Measurements from ENCODE around the gene A2M. TPM values are rescaled to one million over a fixed set of nuclear protein-coding genes. Genes with fewer than 3 reads are reported as not detected.
A peak's percentile ranks its signal among the peaks of the same experiment; 100 is the strongest.

Gene A2M
- total and polyA plus RNA-seq, 2 donors (not counting 1 experiment from before 2014, with no cell fraction given) = 0.04 TPM; not detected in 1

GRCh38 chr12:9086087-9086486 is 29.6 kb downstream of the A2M start:
- no peaks in the 10 kb centered on the region for H3K79me2 ChIP-seq (ENCODE audit: control insufficient read depth, insufficient read depth, low read length)
- Mint-ChIP-seq H3K4me1 (no peaks in the 10 kb centered on the region), H3K9me3 (ENCODE audit: insufficient read depth) (peaks cover 13% of the 10 kb centered on the region), H3K27ac (no peak overlapping the region), H3K27me3 (no peaks in the 10 kb centered on the region), H3K4me3 (no peak overlapping the region)
- WGBS (ENCODE audit: insufficient coverage) = 67% methylated on average over 1 of the region's 1 CpG
- intact Hi-C loops (cut with micrococcal nuclease) = no loop called here
- CTCF ChIA-PET = no interaction called here
- H3K4me2 ChIP-seq (replicated peaks; ENCODE audit: low read depth, low read length, poor library complexity, severe bottlenecking) = no peak overlapping the region
- ATAC-seq (ENCODE audit: low read depth) (no peak), DNase-seq (no peak)
- peaks cover 8 to 15% (median 9%) of the 10 kb centered on the region in 3 donors for H3K9me3 ChIP-seq (ENCODE audit: control extremely low read depth in 1 of 3, control insufficient read depth in 2 of 3, insufficient read depth in 1 of 3, low read length in 2 of 3)
- H3K27ac ChIP-seq (ENCODE audit: low read length in 2 of 2) = no peak overlapping the region
- no peak for TF ChIP-seq EZH2 (IDR thresholded peaks at IDR 0.05; ENCODE audit: borderline replicate concordance, insufficient read depth, low read depth, low read length, poor library complexity, severe bottlenecking)
- no peak for TF ChIP-seq CTCF (IDR thresholded peaks at IDR 0.05)
- no peaks in the 10 kb centered on the region for H4K20me1 ChIP-seq (ENCODE audit: control insufficient read depth, insufficient read depth, low read length, poor library complexity, severe bottlenecking)
- peaks cover 0 to 6% of the 10 kb centered on the region in 2 donors for H3K4me1 ChIP-seq (ENCODE audit: control insufficient read depth in 2 of 2, insufficient read depth in 2 of 2, low read length in 2 of 2)
- no peak overlapping the region for H3K9ac ChIP-seq (ENCODE audit: low read length)
- no peaks in the 10 kb centered on the region for H3K36me3 ChIP-seq (replicated peaks in 1 of 2; ENCODE audit: control extremely low read depth in 1 of 2, control insufficient read depth in 1 of 2, extremely low read depth in 1 of 2, insufficient read depth in 2 of 2, low read length in 1 of 2)
- POLR2A ChIA-PET = no interaction called here
- no peak overlapping the region for H2AFZ ChIP-seq (ENCODE audit: insufficient read depth, low read depth, low read length, poor library complexity, severe bottlenecking)
- H3K4me3 ChIP-seq (ENCODE audit: control extremely low read depth in 1 of 5, extremely low read depth in 1 of 5, insufficient read depth in 1 of 5, low read depth in 2 of 5, low read length in 4 of 5) = no peak overlapping the region
- H3K27me3 ChIP-seq (replicated peaks in 1 of 4; ENCODE audit: control extremely low read depth in 1 of 4, control insufficient read depth in 3 of 4, insufficient read depth in 4 of 4, low read length in 3 of 4) = peaks cover 0 to 5% (median 2%) of the 10 kb centered on the region in 4 experiments

GRCh38 chr12:9084417-9084816 is 31.3 kb downstream of the A2M start:
- intact Hi-C loops (cut with micrococcal nuclease) = no loop called here
- peaks cover 13% of the 10 kb centered on the region for H3K9me3 Mint-ChIP-seq (ENCODE audit: insufficient read depth)

More at GRCh38 chr12:9084417-9084816, 31.3 kb downstream of the A2M start:
- no peaks in the 10 kb centered on the region for H3K79me2 ChIP-seq (ENCODE audit: control insufficient read depth, insufficient read depth, low read length)
- ATAC-seq (ENCODE audit: low read depth) (no peak), DNase-seq (peak; percentile 8)
- no peak overlapping the region for H3K9ac ChIP-seq (ENCODE audit: low read length)
- no peak overlapping the region for H3K27ac ChIP-seq (ENCODE audit: low read length in 2 of 2)
- H4K20me1 ChIP-seq (ENCODE audit: control insufficient read depth, insufficient read depth, low read length, poor library complexity, severe bottlenecking) = no peaks in the 10 kb centered on the region
- Mint-ChIP-seq H3K27me3 (no peaks in the 10 kb centered on the region), H3K4me1 (no peaks in the 10 kb centered on the region), H3K27ac (no peak overlapping the region), H3K4me3 (no peak overlapping the region)
- TF ChIP-seq CTCF (IDR thresholded peaks at IDR 0.05) = no peak
- TF ChIP-seq EZH2 (IDR thresholded peaks at IDR 0.05; ENCODE audit: borderline replicate concordance, insufficient read depth, low read depth, low read length, poor library complexity, severe bottlenecking) = no peak
- no peaks in the 10 kb centered on the region for H3K36me3 ChIP-seq (replicated peaks in 1 of 2; ENCODE audit: control extremely low read depth in 1 of 2, control insufficient read depth in 1 of 2, extremely low read depth in 1 of 2, insufficient read depth in 2 of 2, low read length in 1 of 2)
- no CpG with 5 or more reads among the region's 2 CpGs for WGBS (ENCODE audit: insufficient coverage)
- peaks cover 8 to 15% (median 9%) of the 10 kb centered on the region in 3 donors for H3K9me3 ChIP-seq (ENCODE audit: control extremely low read depth in 1 of 3, control insufficient read depth in 2 of 3, insufficient read depth in 1 of 3, low read length in 2 of 3)
- no peak overlapping the region for H2AFZ ChIP-seq (ENCODE audit: insufficient read depth, low read depth, low read length, poor library complexity, severe bottlenecking)
- no peak overlapping the region for H3K4me2 ChIP-seq (replicated peaks; ENCODE audit: low read depth, low read length, poor library complexity, severe bottlenecking)
- ChIA-PET POLR2A (no interaction called here), CTCF (no interaction called here)
- no peak overlapping the region for H3K4me3 ChIP-seq (ENCODE audit: control extremely low read depth in 1 of 5, extremely low read depth in 1 of 5, insufficient read depth in 1 of 5, low read depth in 2 of 5, low read length in 4 of 5)
- H3K4me1 ChIP-seq (ENCODE audit: control insufficient read depth in 2 of 2, insufficient read depth in 2 of 2, low read length in 2 of 2) = peaks cover 0 to 6% of the 10 kb centered on the region in 2 donors
- H3K27me3 ChIP-seq (replicated peaks in 1 of 4; ENCODE audit: control extremely low read depth in 1 of 4, control insufficient read depth in 3 of 4, insufficient read depth in 4 of 4, low read length in 3 of 4) = peaks cover 0 to 10% (median 4%) of the 10 kb centered on the region in 4 experiments
